BJ (cell line): Measurements from ENCODE around the gene SCYGR8. TPM values are rescaled to one million over a fixed set of nuclear protein-coding genes. Genes with fewer than 3 reads are reported as not detected.
A peak's percentile ranks its signal among the peaks of the same experiment; 100 is the strongest.

Experiments
- CTCF ChIA-PET: fragments of 350-600 bp; formaldehyde crosslinking; extraction: SDS; loops from one replicate; lab custom pipeline; 2021; ENCODE audit warnings: antibody characterized with exemption, inconsistent platforms; lab: Yijun Ruan, JAX
- POLR2A ChIA-PET: fragments of 300-600 bp; sonication (Branson Sonifier 250); formaldehyde crosslinking; extraction: SDS; loops from one replicate; lab custom pipeline; 2021; ENCODE audit warnings: antibody characterized with exemption; lab: Charles Lee
- DNase-seq: peaks from one replicate; pipeline ENCODE4 v3.0.0-alpha.2; 2011; ENCODE audit warnings: low read depth
- H3K27me3 ChIP-seq: 2 replicates; pipeline ENCODE4 v1.6.0; 2011; ENCODE audit warnings: low read length; ENCODE audit not compliant: control insufficient read depth, insufficient read depth
- H3K36me3 ChIP-seq: 2 replicates; pipeline ENCODE4 v1.5.1; 2011; ENCODE audit warnings: low read length; ENCODE audit not compliant: control insufficient read depth, insufficient read depth
- H3K4me3 ChIP-seq: 2 replicates; pipeline ENCODE4 v1.5.1; 2011; ENCODE audit warnings: low read depth, mild to moderate bottlenecking, control low read depth, low read length
- polyA plus RNA-seq: library from polyadenylated mRNA; depleted of rRNA; stranded (reverse); fragments of >200 nt; gene quantifications from 2 replicates; pipeline ENCODE4 v1.2.3, GENCODE V29; 2011
- TF ChIP-seq, protein P1 (sequence below): IDR thresholded peaks from 2 replicates; pipeline ENCODE4 v1.5.1; 2011; ENCODE audit warnings: low read depth, mild to moderate bottlenecking, control low read depth, inconsistent platforms, low read length, moderate library complexity; ENCODE audit not compliant: insufficient read depth

The SCYGR8 gene
- polyA plus RNA-seq, 1 experiment = not detected

DNA sequence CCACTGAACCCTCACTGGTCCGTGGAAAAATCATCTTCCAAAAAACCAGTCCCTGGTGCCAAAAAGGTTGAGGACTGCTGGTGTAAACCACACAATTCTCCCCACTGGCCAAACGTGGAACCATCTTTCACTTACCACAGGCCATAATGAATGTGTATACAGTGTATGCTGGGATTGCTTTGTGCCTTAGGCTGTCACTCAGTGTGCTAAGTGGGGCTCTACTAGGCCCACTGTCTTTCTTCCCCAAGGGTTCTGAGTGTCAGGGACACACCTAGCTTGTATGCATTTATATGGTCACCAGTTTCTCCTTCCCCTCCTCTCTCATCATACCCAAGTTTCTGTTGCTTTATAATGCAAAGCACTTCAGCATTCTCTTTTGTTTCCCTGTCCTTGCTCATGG, 27.2 kb downstream of the SCYGR8 start:
- H3K36me3 ChIP-seq = no peaks in the 10 kb centered on the region
- no peak for DNase-seq
- TF ChIP-seq, protein P1, sequence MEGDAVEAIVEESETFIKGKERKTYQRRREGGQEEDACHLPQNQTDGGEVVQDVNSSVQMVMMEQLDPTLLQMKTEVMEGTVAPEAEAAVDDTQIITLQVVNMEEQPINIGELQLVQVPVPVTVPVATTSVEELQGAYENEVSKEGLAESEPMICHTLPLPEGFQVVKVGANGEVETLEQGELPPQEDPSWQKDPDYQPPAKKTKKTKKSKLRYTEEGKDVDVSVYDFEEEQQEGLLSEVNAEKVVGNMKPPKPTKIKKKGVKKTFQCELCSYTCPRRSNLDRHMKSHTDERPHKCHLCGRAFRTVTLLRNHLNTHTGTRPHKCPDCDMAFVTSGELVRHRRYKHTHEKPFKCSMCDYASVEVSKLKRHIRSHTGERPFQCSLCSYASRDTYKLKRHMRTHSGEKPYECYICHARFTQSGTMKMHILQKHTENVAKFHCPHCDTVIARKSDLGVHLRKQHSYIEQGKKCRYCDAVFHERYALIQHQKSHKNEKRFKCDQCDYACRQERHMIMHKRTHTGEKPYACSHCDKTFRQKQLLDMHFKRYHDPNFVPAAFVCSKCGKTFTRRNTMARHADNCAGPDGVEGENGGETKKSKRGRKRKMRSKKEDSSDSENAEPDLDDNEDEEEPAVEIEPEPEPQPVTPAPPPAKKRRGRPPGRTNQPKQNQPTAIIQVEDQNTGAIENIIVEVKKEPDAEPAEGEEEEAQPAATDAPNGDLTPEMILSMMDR = no peak
- ChIA-PET CTCF (interaction anchor here (0.6 to 1.6 kb wide), 3 partner anchors 88 to 115 kb away, joined by 3 to 4 read pairs (median 3); no protein-coding TSS in a partner anchor), POLR2A (no interaction called here)
- H3K27me3 ChIP-seq = no peaks in the 10 kb centered on the region
- H3K4me3 ChIP-seq = no peak overlapping the region

DNA sequence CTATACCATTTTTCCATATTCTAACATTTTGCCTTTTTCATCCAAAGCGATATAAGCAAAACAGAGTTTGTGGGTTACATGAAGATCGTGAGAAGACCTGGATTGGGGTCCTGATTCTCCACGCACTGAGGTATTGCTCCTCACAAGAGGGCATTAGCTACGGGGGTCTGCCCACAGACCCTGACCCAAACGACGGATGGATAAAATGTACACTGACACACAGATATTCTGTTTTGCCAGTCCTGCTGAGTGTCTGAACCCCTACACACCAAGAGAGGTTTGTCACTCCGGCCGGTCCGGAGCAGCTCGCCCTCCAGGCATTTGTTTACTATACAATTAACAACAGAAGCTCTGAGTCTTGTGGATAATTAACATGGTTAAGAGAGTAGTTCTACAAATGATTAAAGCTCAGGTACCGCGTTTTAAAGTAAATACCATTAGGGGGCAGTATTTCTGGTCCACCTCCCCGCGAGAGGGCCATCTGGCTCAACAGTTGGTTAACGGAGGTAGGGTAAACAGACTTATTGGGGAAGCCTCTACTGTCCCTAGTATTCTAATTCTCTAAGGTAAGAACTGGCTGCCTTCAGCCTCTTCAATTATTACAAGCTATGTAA, 28.4 kb downstream of the SCYGR8 start:
- TF ChIP-seq, protein P1 = 0 out of 2 replicates have a peak, but pooled peaks have one; percentile 19
- no peak overlapping the region for H3K4me3 ChIP-seq
- H3K27me3 ChIP-seq = no peaks in the 10 kb centered on the region
- ChIA-PET POLR2A (no interaction called here), CTCF (interaction anchor here (1.2 to 1.6 kb wide), 2 partner anchors 86 to 117 kb away, joined by 3 to 4 read pairs; no protein-coding TSS in a partner anchor)
- H3K36me3 ChIP-seq = no peaks in the 10 kb centered on the region
- no peak for DNase-seq

DNA sequence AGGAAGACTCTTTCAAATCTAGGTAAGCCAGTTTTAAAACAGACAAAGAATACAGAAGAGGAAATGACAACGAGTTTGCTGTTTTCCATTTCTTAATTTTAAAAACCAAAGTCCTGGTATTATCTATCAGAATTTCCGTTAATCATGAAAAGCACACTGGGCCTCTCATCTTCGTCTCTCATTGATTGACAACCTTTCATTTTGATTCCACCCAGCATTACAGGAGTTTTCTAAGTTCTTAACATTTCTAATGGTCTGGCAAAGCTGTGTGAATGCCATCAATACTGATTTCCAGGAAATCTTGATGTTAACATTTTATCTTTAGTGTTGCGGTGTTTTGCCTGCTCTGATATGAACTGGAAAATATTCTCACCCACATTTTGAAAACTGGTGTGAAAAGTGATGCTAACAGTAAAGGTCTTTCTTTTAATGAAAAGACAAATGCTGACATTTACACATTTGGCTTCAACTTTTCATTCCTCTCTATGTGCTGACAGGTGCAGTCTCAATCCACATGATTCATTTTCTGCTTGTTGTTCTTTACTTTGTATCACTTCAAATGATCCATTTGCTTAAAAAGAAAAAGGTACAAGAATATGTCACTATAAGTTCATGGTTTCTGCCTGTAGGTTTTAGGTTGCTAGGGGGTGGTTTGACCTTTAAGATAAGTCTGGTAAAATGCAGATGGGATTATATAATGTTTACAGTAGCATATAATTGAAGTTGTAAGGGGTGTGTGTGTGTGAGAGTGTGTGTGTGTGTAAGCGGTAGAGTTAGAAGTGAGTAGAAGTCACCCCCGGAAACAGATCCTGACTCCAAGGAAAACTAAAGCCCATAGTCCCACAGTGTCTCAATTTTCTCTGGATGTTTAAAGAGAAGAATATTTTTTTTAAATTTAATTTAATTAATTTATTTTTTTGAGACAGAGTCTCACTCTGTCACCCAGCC, 29.5 kb downstream of the SCYGR8 start:
- TF ChIP-seq, protein P1 = no peak
- no peak for DNase-seq
- Histone ChIP-seq H3K4me3 (no peak overlapping the region), H3K27me3 (no peaks in the 10 kb centered on the region), H3K36me3 (no peaks in the 10 kb centered on the region)
- ChIA-PET POLR2A (no interaction called here), CTCF (interaction anchor here (1.0 kb wide), 1 partner anchor 9 kb away, joined by 3 read pairs; no protein-coding TSS in a partner anchor)

DNA sequence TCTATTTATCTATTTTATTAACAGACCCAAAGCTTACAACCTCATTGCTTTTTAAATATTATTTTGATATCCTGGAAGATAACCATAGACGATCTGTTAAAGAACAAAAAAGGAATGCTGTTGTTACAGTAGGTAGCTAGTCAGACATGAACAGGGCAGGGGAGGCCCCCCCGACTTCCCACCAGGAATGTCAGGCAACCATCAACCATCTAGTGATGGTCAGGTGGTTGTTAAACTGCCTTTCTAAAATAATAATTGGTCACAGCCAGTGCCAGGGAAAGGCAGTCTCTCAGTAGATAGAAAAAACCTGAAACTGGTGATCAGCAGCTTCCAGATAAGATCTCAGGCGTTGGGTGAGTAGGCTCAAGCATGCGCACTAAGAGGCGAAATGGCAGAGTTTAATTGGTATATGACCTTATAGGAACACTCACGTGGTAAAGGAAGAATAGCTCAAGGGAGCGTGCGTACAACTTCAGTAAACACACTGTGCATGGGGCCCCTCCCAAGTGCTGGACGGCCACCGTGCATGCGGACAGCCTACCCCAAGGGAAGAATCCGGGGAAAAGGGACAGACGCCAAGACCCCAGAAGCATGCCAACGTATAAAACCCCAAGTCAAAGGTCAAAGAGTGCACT, 35.4 kb downstream of the SCYGR8 start:
- Histone ChIP-seq H3K27me3 (0 out of 2 replicates have a peak, but pooled peaks cover 1% of the 10 kb centered on the region), H3K36me3 (no peaks in the 10 kb centered on the region), H3K4me3 (no peak overlapping the region)
- ChIA-PET CTCF (interaction anchor here (0.9 to 1.9 kb wide), 2 partner anchors 15 to 375 kb away, joined by 3 to 5 read pairs; no protein-coding TSS in a partner anchor), POLR2A (no interaction called here)
- no peak for DNase-seq
- TF ChIP-seq, protein P1 = no peak
